ENCODE data around the gene ALOXE3.

ALOXE3 gene

GRCh38 chr17:8073627-8074484 is 44.5 kb downstream of the ALOXE3 start:
- H3K4me3 ChIP-seq (ENCODE audit: low read depth in 1 of 2, low read length in 2 of 2), result no peak overlapping the region
- TF ChIP-seq EZH2 (IDR thresholded peaks at IDR 0.05; ENCODE audit: borderline replicate concordance, low read depth, low read length, severe bottlenecking) (no peak), CTCF (IDR thresholded peaks at IDR 0.05; ENCODE audit: borderline replicate concordance, extremely low read depth, low read length, poor library complexity, severe bottlenecking) (peak; percentile 92)
- peaks cover 9% of the 10 kb centered on the region for H4K20me1 ChIP-seq (ENCODE audit: insufficient read depth, low read length)
- no peaks in the 10 kb centered on the region for H3K9me3 ChIP-seq (ENCODE audit: insufficient read depth, low read length, severe bottlenecking)
- peaks cover 43% of the 10 kb centered on the region for H3K27me3 ChIP-seq (ENCODE audit: insufficient read depth, low read length, poor library complexity)
- H3K9ac ChIP-seq (ENCODE audit: low read depth, low read length), result no peak overlapping the region
- peak overlapping the region; percentile 10; the same call in 1 of the 2 replicates for H3K4me2 ChIP-seq (ENCODE audit: insufficient read depth, low read length)
- ATAC-seq (ENCODE audit: insufficient read depth, low read depth) (peak; percentile 92), DNase-seq (peak; percentile 75)
- no peaks in the 10 kb centered on the region for H3K79me2 ChIP-seq (ENCODE audit: insufficient read depth, low read length)
- H3K36me3 ChIP-seq (ENCODE audit: insufficient read depth, low read length), result no peaks in the 10 kb centered on the region
- no peak overlapping the region for H3K27ac ChIP-seq (ENCODE audit: low read length)
- no peak overlapping the region; the same call in 1 of the 2 replicates for H2AFZ ChIP-seq (ENCODE audit: low read depth, low read length)
- peaks cover 6% of the 10 kb centered on the region for H3K4me1 ChIP-seq (ENCODE audit: insufficient read depth, low read length)

GRCh38 chr17:8072729-8073461 is 45.4 kb downstream of the ALOXE3 start:
- no peak overlapping the region for H3K27ac ChIP-seq (ENCODE audit: low read length)
- H3K9me3 ChIP-seq (ENCODE audit: insufficient read depth, low read length, severe bottlenecking), result no peaks in the 10 kb centered on the region
- DNase-seq (no peak), ATAC-seq (ENCODE audit: insufficient read depth, low read depth) (no peak)
- peaks cover 9% of the 10 kb centered on the region for H4K20me1 ChIP-seq (ENCODE audit: insufficient read depth, low read length)
- H3K27me3 ChIP-seq (ENCODE audit: insufficient read depth, low read length, poor library complexity), result peaks cover 44% of the 10 kb centered on the region
- no peaks in the 10 kb centered on the region for H3K79me2 ChIP-seq (ENCODE audit: insufficient read depth, low read length)
- no peak for TF ChIP-seq CTCF (IDR thresholded peaks at IDR 0.05; ENCODE audit: borderline replicate concordance, extremely low read depth, low read length, poor library complexity, severe bottlenecking)
- no peak for TF ChIP-seq EZH2 (IDR thresholded peaks at IDR 0.05; ENCODE audit: borderline replicate concordance, low read depth, low read length, severe bottlenecking)
- H3K36me3 ChIP-seq (ENCODE audit: insufficient read depth, low read length), result no peaks in the 10 kb centered on the region
- no peak overlapping the region for H2AFZ ChIP-seq (ENCODE audit: low read depth, low read length)
- no peak overlapping the region for H3K4me3 ChIP-seq (ENCODE audit: low read depth in 1 of 2, low read length in 2 of 2)
- H3K4me1 ChIP-seq (ENCODE audit: insufficient read depth, low read length), result peaks cover 6% of the 10 kb centered on the region
- H3K9ac ChIP-seq (ENCODE audit: low read depth, low read length), result no peak overlapping the region
- H3K4me2 ChIP-seq (ENCODE audit: insufficient read depth, low read length), result no peak overlapping the region

GRCh38 chr17:8072341-8072728 is 46.0 kb downstream of the ALOXE3 start:
- no peak overlapping the region for H3K4me2 ChIP-seq (ENCODE audit: insufficient read depth, low read length)
- H3K4me1 ChIP-seq (ENCODE audit: insufficient read depth, low read length), result peaks cover 6% of the 10 kb centered on the region
- no peak for DNase-seq
- no peaks in the 10 kb centered on the region for H3K36me3 ChIP-seq (ENCODE audit: insufficient read depth, low read length)
- H3K9ac ChIP-seq (ENCODE audit: low read depth, low read length), result no peak overlapping the region
- no peak overlapping the region for H3K27ac ChIP-seq (ENCODE audit: low read length)
- no peak for ATAC-seq (ENCODE audit: insufficient read depth, low read depth)
- H3K27me3 ChIP-seq (ENCODE audit: insufficient read depth, low read length, poor library complexity), result peaks cover 50% of the 10 kb centered on the region
- H3K79me2 ChIP-seq (ENCODE audit: insufficient read depth, low read length), result no peaks in the 10 kb centered on the region
- no peaks in the 10 kb centered on the region for H3K9me3 ChIP-seq (ENCODE audit: insufficient read depth, low read length, severe bottlenecking)
- peaks cover 9% of the 10 kb centered on the region for H4K20me1 ChIP-seq (ENCODE audit: insufficient read depth, low read length)
- TF ChIP-seq EZH2 (IDR thresholded peaks at IDR 0.05; ENCODE audit: borderline replicate concordance, low read depth, low read length, severe bottlenecking), result no peak
- TF ChIP-seq CTCF (IDR thresholded peaks at IDR 0.05; ENCODE audit: borderline replicate concordance, extremely low read depth, low read length, poor library complexity, severe bottlenecking), result no peak
- H3K4me3 ChIP-seq (ENCODE audit: low read depth in 1 of 2, low read length in 2 of 2), result no peak overlapping the region
- H2AFZ ChIP-seq (ENCODE audit: low read depth, low read length), result no peak overlapping the region

All from DND-41 (cell line).